ENCODE data around the gene FARP1.
A peak's percentile ranks its signal among the peaks of the same experiment; 100 is the strongest.

The FARP1 gene

DNA sequence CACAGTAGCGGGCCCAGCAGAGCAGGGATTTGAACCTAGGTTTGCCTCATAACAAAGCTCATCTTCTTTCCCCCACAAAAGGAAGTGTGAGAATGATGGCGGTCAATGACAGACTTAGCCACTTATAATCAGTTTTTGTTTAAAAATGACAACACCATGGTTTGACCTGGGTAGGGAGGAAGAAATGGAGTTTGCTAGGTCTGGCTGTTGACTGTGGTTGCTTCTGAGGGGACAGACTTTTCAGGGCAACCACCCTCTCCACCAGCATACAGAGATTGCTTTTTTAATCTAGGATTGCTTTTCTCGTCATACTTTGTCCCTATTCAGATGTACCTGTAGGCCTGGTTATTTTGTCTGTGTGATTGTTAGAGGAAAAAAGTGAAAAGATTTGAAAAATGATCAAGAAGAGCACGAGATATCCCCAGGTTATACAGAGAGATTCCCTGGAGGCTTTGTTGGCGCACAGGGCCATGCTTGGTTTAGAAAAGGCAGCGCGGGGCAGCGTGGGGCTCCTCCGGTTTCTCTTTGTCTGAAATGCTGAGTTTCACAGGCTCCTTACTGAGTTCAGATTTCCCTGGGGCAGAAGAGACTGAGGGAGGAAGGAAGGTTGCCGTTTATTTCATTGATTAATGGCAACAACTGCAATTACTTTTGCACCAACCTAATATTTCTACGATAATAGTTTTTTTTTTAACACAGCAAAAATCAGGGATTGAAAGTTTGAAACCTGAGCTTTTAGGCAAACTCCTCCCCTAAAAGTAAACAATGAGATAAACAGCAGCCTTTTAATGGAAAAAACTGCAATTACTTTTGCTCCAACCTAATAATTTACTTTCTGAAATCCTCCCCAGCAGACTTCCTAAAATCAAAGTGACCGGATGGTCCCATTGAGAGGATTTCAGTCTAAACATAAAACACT lies 131.2 kb downstream of the FARP1 start:
- Histone ChIP-seq H3K9ac (ENCODE audit: low read length) (peak overlapping the region; percentile 40), H3K36me3 (ENCODE audit: control insufficient read depth, low read depth, low read length) (no peaks in the 10 kb centered on the region), H3K27me3 (ENCODE audit: control insufficient read depth, insufficient read depth, low read length) (no peaks in the 10 kb centered on the region), H3K27ac (ENCODE audit: low read length) (peak overlapping the region; percentile 23), H3K4me1 (ENCODE audit: control insufficient read depth, low read depth, low read length) (peaks cover 30% of the 10 kb centered on the region), H3K4me3 (ENCODE audit: low read length) (no peak overlapping the region), H3K9me3 (ENCODE audit: control insufficient read depth, low read depth, low read length) (no peaks in the 10 kb centered on the region)

DNA sequence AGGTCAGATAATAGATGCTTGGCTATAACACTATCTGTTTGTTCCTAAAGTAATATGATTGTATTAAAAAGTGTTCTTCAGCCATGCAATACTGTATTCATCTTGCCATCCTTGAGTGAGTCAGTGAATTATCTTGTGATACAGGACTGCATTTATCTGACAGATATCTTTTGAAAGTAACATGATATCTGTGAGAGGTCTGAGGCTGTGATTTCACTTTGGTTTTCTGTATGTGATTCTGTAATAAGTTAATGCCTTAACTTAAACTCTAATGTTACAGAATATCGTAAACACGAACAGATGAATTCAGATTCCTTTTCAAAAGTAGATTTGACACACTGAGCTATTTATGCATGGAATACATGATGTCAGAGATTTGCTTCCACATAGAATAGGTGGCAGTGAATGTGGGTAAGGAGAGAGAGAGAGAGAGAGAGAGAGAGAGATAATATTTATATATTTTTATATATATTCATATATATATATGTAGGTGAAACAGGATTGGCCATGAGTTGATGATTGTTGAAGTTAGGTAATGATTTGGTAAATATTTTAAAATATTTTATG lies 132.1 kb downstream of the FARP1 start:
- peaks cover 33% of the 10 kb centered on the region for H3K4me1 ChIP-seq (ENCODE audit: control insufficient read depth, low read depth, low read length)
- H3K4me3 ChIP-seq (ENCODE audit: low read length): no peak overlapping the region
- no peaks in the 10 kb centered on the region for H3K9me3 ChIP-seq (ENCODE audit: control insufficient read depth, low read depth, low read length)
- H3K9ac ChIP-seq (ENCODE audit: low read length): peak overlapping the region; percentile 40
- H3K36me3 ChIP-seq (ENCODE audit: control insufficient read depth, low read depth, low read length): no peaks in the 10 kb centered on the region
- H3K27ac ChIP-seq (ENCODE audit: low read length): no peak overlapping the region
- H3K27me3 ChIP-seq (ENCODE audit: control insufficient read depth, insufficient read depth, low read length): no peaks in the 10 kb centered on the region

DNA sequence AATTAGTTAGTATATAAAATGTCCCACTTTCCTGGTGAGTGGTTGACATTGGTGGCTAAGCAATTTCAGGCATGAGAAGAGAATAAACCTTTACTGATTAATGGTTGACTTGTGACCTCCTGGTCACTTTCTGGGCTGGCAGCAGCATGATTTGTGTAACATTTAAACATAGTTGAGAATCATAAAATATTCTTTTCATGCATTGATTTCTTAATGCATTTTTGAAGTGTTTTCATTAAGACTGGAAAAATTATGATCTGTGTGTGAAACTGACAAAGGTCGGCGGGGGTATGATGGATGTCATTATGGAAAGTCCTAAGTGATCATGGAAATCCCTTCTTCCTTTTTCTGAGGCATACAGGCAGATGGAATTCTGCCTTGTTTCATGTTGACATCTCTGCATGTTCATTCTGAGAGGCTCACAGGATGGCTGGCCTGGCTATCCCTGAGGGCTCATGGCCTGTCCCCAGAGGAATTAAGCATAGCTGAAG lies 132.8 kb downstream of the FARP1 start:
- Histone ChIP-seq H3K4me1 (ENCODE audit: control insufficient read depth, low read depth, low read length) (peaks cover 40% of the 10 kb centered on the region), H3K27ac (ENCODE audit: low read length) (no peak overlapping the region), H3K36me3 (ENCODE audit: control insufficient read depth, low read depth, low read length) (no peaks in the 10 kb centered on the region)

DNA sequence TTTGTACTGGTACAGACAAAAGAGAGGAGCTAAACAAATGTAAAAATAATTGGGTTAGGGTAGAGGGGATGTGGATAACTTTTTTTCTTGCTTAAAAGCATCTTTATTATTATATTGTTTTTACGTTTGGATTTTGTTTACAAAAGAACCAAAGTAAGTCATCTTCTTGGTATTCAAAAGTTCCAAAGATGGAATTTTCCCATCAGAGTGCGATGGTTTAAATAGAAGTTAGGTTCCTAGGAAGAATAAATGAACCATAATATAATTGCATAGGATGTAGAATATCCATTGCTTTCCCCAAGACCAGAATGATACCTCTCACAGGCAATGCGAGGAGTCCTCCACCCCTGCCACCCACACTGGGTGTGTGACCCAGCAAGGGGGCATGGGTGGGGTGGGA lies 133.6 kb downstream of the FARP1 start:
- H3K9me3 ChIP-seq (ENCODE audit: control insufficient read depth, low read depth, low read length): no peaks in the 10 kb centered on the region
- H3K4me1 ChIP-seq (ENCODE audit: control insufficient read depth, low read depth, low read length): peaks cover 40% of the 10 kb centered on the region
- H3K9ac ChIP-seq (ENCODE audit: low read length): no peak overlapping the region
- no peak overlapping the region for H3K27ac ChIP-seq (ENCODE audit: low read length)
- no peak overlapping the region for H3K4me3 ChIP-seq (ENCODE audit: low read length)
- no peaks in the 10 kb centered on the region for H3K27me3 ChIP-seq (ENCODE audit: control insufficient read depth, insufficient read depth, low read length)
- H3K36me3 ChIP-seq (ENCODE audit: control insufficient read depth, low read depth, low read length): no peaks in the 10 kb centered on the region

More for the DNA sequence above, 132.8 kb downstream of the FARP1 start:
- H3K9ac ChIP-seq (ENCODE audit: low read length): no peak overlapping the region
- H3K9me3 ChIP-seq (ENCODE audit: control insufficient read depth, low read depth, low read length): no peaks in the 10 kb centered on the region
- H3K4me3 ChIP-seq (ENCODE audit: low read length): no peak overlapping the region
- H3K27me3 ChIP-seq (ENCODE audit: control insufficient read depth, insufficient read depth, low read length): no peaks in the 10 kb centered on the region

DNA sequence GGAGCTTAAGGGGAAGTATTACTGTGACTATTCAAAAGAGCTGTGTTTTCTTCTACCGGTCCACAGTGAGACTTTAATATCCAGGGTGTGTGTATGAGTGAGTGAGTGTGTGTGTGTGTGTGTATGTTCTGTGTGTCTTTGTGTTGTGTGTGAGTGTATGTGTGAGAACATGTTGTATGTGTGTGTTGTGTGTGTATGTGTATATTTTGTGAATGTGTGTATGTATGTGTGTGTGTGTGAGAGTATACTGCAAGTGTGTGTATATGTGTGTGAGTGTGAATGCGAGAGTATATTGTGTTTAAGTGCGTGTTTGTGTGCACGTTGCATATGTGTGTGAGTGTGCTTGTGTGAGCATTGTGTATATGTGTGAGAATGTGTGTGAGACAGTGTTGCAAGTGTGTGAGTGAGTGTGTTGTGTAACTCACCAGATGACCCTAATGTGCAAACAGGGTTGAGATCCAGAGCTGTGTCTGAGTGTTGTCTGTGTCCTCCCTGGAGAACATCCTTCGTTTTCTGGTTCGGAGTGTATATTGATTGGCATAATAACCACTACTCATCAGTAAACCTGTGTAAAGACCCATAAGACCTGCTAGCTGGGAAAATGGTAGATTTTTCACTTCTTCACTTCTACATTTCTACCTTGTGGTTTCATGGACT lies 135.3 kb downstream of the FARP1 start:
- no peaks in the 10 kb centered on the region for H3K36me3 ChIP-seq (ENCODE audit: control insufficient read depth, low read depth, low read length)
- no peaks in the 10 kb centered on the region for H3K9me3 ChIP-seq (ENCODE audit: control insufficient read depth, low read depth, low read length)
- H3K9ac ChIP-seq (ENCODE audit: low read length): no peak overlapping the region

DNA sequence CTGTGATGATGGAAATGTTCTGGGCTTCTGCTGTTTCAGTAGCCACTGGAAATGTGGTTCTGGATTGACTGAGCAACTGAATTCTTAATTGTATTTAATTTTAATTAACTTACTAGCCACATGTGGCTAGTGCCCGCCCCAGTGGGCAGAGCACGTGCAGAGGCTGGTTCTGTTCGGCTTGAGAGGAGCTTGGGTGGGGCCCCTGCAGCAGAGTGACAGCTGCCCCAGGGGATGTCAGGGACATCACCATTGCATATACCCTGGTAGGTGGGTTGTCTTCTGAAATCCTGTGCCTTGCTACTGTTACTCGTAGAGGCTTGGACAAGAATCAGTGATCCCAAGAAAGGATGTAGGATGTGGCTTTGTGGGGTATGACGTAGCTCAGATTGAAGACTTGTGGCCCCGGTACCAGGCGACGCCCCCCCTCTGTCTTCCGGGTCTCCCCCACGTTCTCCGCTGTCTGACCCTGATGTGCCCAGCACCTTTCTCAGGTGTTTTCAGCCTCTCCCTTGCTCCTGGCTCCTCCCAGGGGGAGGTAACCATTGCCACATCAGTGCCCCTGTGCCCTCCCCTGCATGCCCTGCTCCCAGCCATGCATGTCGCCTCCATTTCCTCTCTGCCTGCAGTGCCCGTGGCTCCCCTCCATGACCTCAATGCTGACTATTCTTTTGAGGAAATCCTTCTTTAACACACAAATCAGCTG lies 136.7 kb downstream of the FARP1 start:
- no peak overlapping the region for H3K27ac ChIP-seq (ENCODE audit: low read length)
- H3K27me3 ChIP-seq (ENCODE audit: control insufficient read depth, insufficient read depth, low read length): no peaks in the 10 kb centered on the region
- H3K9ac ChIP-seq (ENCODE audit: low read length): no peak overlapping the region
- H3K4me1 ChIP-seq (ENCODE audit: control insufficient read depth, low read depth, low read length): peaks cover 22% of the 10 kb centered on the region
- no peak overlapping the region for H3K4me3 ChIP-seq (ENCODE audit: low read length)
- no peaks in the 10 kb centered on the region for H3K36me3 ChIP-seq (ENCODE audit: control insufficient read depth, low read depth, low read length)
- no peaks in the 10 kb centered on the region for H3K9me3 ChIP-seq (ENCODE audit: control insufficient read depth, low read depth, low read length)

More for the DNA sequence above, 135.3 kb downstream of the FARP1 start:
- Histone ChIP-seq H3K27me3 (ENCODE audit: control insufficient read depth, insufficient read depth, low read length) (no peaks in the 10 kb centered on the region), H3K4me3 (ENCODE audit: low read length) (no peak overlapping the region), H3K27ac (ENCODE audit: low read length) (no peak overlapping the region), H3K4me1 (ENCODE audit: control insufficient read depth, low read depth, low read length) (peaks cover 32% of the 10 kb centered on the region)

DNA sequence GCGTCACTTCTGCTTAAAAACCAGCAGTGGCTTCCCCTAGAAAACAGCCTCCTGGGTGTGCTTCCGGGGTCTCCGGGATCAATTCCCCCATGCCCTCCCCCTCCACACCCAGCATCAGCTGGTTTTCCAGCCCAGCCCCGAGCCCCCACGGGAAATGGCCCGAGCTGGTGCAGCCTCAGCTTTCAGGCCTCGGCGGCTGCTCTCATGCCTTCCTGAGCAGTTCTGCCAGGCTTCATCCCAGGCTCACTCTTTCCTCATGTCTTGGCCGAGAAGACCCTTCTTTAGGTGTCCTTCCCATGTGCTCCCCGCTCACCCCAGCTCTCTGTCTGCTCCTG lies 137.2 kb downstream of the FARP1 start:
- no peak overlapping the region for H3K4me3 ChIP-seq (ENCODE audit: low read length)

DNA sequence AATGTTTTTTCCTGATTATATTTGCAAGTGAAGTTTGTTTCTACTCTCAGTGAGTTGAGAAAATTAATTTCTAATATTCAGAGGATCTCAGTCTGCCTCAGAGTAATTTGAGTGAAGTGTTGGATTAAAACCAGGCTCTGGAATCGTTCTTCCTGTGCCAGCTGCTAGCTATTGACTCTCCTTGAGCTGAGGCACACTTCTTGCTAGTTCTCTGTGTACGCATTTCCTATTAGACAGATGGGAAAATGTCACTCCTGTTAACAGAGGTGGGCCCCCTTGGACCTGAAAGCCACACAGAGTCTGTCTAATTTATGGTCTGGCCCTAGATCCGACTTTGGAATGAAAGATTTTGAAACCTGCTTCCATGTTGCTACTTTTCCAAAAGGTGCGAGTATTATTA lies 141.8 kb downstream of the FARP1 start:
- Histone ChIP-seq H3K4me1 (ENCODE audit: control insufficient read depth, low read depth, low read length) (peaks cover 27% of the 10 kb centered on the region), H3K36me3 (ENCODE audit: control insufficient read depth, low read depth, low read length) (no peaks in the 10 kb centered on the region), H3K9ac (ENCODE audit: low read length) (no peak overlapping the region), H3K27me3 (ENCODE audit: control insufficient read depth, insufficient read depth, low read length) (no peaks in the 10 kb centered on the region), H3K4me3 (ENCODE audit: low read length) (no peak overlapping the region), H3K27ac (ENCODE audit: low read length) (no peak overlapping the region), H3K9me3 (ENCODE audit: control insufficient read depth, low read depth, low read length) (no peaks in the 10 kb centered on the region)

More for the DNA sequence above, 137.2 kb downstream of the FARP1 start:
- H3K27me3 ChIP-seq (ENCODE audit: control insufficient read depth, insufficient read depth, low read length): no peaks in the 10 kb centered on the region
- no peak overlapping the region for H3K27ac ChIP-seq (ENCODE audit: low read length)
- no peaks in the 10 kb centered on the region for H3K36me3 ChIP-seq (ENCODE audit: control insufficient read depth, low read depth, low read length)
- no peak overlapping the region for H3K9ac ChIP-seq (ENCODE audit: low read length)
- no peaks in the 10 kb centered on the region for H3K9me3 ChIP-seq (ENCODE audit: control insufficient read depth, low read depth, low read length)
- H3K4me1 ChIP-seq (ENCODE audit: control insufficient read depth, low read depth, low read length): peaks cover 22% of the 10 kb centered on the region

DNA sequence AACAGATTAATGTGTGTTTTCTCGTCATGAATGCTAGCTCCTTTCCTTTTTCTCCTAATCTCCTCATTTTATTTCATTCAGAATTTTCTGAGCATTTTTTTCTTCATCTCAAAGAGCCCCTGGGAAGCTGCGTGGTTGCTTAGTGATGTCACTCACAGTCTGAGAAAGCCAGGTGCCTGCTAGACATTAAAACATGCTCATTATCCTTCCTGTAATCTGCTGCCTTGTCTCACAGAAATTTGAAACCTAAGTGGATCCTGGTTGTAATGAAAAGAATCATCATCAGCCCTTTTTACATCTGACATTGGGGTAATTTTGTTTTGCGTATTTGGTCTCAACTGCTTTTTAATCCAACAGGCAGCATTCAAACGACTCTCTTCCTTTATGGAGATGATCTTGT lies 142.4 kb downstream of the FARP1 start:
- no peaks in the 10 kb centered on the region for H3K27me3 ChIP-seq (ENCODE audit: control insufficient read depth, insufficient read depth, low read length)
- no peaks in the 10 kb centered on the region for H3K36me3 ChIP-seq (ENCODE audit: control insufficient read depth, low read depth, low read length)
- H3K4me1 ChIP-seq (ENCODE audit: control insufficient read depth, low read depth, low read length): peaks cover 21% of the 10 kb centered on the region
- no peak overlapping the region for H3K9ac ChIP-seq (ENCODE audit: low read length)
- no peak overlapping the region for H3K27ac ChIP-seq (ENCODE audit: low read length)
- no peaks in the 10 kb centered on the region for H3K9me3 ChIP-seq (ENCODE audit: control insufficient read depth, low read depth, low read length)
- H3K4me3 ChIP-seq (ENCODE audit: low read length): no peak overlapping the region

DNA sequence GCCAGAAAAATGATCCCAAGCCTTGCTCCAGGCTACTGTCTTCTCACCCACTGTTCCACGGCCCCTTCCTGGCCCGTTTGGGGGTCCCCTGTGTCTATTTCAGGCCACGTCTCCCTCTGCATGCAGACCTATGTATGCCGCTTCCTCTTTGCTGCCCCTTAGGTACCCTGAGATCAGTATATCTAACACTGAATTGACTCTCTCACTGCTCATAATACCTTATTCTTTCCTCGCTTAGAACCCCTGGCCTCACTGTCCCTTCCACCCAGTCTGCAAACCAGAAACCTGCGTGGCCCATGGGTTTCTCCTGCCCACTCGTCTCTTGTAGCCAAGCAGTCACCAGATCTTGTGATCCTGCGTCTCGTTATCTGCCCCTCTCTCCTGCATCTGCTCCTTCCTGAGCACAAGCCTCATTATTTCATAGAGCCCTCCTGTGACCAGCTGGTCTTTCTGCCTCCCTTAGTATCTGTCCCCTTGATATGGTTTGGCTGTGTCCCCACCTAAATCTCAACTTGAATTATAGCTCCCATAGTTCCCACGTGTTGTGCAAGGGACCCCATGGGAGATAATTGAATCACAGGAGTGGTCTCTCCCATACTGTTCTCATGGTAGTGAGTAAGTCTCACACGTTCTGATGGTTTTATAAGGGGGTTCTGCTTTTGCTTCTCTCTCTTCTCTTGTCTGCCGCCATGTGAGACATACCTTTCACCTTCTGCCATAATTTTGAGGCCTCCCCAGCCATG lies 143.1 kb downstream of the FARP1 start:
- Histone ChIP-seq H3K9me3 (ENCODE audit: control insufficient read depth, low read depth, low read length) (no peaks in the 10 kb centered on the region), H3K27me3 (ENCODE audit: control insufficient read depth, insufficient read depth, low read length) (no peaks in the 10 kb centered on the region), H3K36me3 (ENCODE audit: control insufficient read depth, low read depth, low read length) (no peaks in the 10 kb centered on the region), H3K4me3 (ENCODE audit: low read length) (no peak overlapping the region), H3K4me1 (ENCODE audit: control insufficient read depth, low read depth, low read length) (peaks cover 17% of the 10 kb centered on the region), H3K27ac (ENCODE audit: low read length) (no peak overlapping the region), H3K9ac (ENCODE audit: low read length) (no peak overlapping the region)

DNA sequence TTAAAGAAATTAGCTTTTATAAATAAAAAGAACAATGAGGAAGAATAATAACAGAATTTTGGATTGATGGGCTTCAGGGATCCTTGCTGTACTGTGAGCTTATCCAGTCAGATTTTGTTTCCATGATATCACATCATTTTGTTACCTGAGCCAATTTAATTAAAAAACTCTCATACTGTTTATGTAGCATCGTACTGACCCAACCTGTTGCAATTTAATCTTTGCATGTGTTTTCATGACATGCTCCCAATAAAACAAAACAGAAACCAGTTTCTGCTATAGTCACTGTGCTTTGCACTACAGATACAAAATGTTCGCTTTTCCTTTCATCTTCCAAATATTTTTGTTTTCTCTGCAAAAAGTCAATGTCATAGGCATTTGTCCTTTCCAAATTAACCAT lies 143.9 kb downstream of the FARP1 start:
- Histone ChIP-seq H3K4me1 (ENCODE audit: control insufficient read depth, low read depth, low read length) (peaks cover 17% of the 10 kb centered on the region), H3K9me3 (ENCODE audit: control insufficient read depth, low read depth, low read length) (no peaks in the 10 kb centered on the region), H3K9ac (ENCODE audit: low read length) (no peak overlapping the region), H3K4me3 (ENCODE audit: low read length) (no peak overlapping the region), H3K36me3 (ENCODE audit: control insufficient read depth, low read depth, low read length) (no peaks in the 10 kb centered on the region), H3K27ac (ENCODE audit: low read length) (no peak overlapping the region), H3K27me3 (ENCODE audit: control insufficient read depth, insufficient read depth, low read length) (no peaks in the 10 kb centered on the region)
